ENCODE data around the gene RBP7. TPM values are rescaled to one million over a fixed set of nuclear protein-coding genes. Genes with fewer than 3 reads are reported as not detected.

Gene RBP7
- total and polyA plus RNA-seq, 2 of the 4 experiments (the other 2 are of a cell fraction) = 0.17 TPM; not detected in 1

DNA sequence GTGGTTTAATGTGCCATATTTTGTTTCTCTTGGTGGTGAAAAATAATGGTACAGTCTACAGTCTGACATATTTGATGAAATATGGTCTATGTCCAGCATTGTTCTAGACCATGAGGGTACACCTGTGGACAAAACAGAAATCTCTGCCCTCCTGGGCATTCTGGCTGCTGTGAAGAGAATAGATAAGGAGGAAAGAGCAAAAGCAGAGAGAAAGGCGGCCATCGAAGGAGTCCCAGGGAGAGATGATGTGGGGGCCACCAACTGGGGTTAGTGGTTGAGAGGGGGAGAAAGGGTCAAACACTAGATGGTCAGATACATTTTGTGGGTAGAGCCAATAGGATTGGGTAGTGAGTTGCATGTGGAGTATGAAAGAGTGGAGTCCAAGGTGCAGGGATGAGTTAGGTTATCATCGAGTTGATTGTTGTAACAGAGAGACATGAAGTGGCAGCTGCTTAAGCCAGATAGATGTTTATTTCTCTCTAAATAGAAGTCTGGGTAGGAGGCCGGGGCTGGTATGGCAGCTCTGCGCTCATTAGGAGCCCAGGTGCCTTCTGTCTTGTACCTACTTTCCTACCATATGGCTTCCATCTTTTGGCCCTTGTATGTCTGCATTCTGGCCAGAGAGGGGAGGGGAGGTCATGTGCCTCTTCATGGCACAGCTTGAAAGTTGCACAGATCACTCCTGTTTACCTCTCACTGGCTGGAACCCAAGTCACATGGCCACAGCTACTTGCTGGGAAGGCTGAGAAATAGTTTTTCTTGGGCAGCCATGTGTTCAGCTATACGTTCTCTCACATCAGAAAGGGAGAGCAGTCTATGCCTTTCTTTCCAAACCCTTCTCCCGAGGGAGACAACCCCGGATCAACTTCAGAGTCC is 48.7 kb downstream of the RBP7 start (continued):
- TF ChIP-seq, protein P1, sequence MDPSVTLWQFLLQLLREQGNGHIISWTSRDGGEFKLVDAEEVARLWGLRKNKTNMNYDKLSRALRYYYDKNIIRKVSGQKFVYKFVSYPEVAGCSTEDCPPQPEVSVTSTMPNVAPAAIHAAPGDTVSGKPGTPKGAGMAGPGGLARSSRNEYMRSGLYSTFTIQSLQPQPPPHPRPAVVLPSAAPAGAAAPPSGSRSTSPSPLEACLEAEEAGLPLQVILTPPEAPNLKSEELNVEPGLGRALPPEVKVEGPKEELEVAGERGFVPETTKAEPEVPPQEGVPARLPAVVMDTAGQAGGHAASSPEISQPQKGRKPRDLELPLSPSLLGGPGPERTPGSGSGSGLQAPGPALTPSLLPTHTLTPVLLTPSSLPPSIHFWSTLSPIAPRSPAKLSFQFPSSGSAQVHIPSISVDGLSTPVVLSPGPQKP (IDR thresholded peaks at IDR 0.05; ENCODE audit: borderline replicate concordance, low read depth, low read length) = no peak
